NCI-H82 treated with DMSO at 0.1 percent for 48 hours (cell line): ENCODE results near the gene MC1R.
A peak's percentile ranks its signal among the peaks of the same experiment; 100 is the strongest.
"Not testable (repeated sequence)": the region's sequence is repeated elsewhere in the genome, so short reads cannot be mapped to it uniquely, and the experiment has no call there.

ENCODE experiments used
- DNase-seq: peaks from one replicate; lab custom pipeline; 2025; ENCODE audit not compliant: unreplicated experiment; lab: John Stamatoyannopoulos, UW

The MC1R gene

GRCh38 chr16:89913408-89914387 lies 5.0 kb upstream of the MC1R start:
- DNase-seq = no peak

- DNase-seq = not testable (repeated sequence)
These were observed 3.9 kb upstream of the MC1R start for GRCh38 chr16:89914642-89915285.

- no peak for DNase-seq
These were observed 3.1 kb upstream of the MC1R start for GRCh38 chr16:89915303-89916232.

- peak; percentile 57 for DNase-seq
These were observed 749 bp upstream of the MC1R start for GRCh38 chr16:89917773-89918452.

GRCh38 chr16:89919535-89920406 lies 1.1 kb downstream of the MC1R start:
- no peak for DNase-seq

- DNase-seq = no peak
These were observed 2.1 kb downstream of the MC1R start for GRCh38 chr16:89920723-89921122.

- no peak for DNase-seq
These were observed 2.6 kb downstream of the MC1R start for GRCh38 chr16:89921131-89921701.

GRCh38 chr16:89921702-89922476 lies 3.2 kb downstream of the MC1R start:
- DNase-seq = no peak

- DNase-seq = no peak
These were observed 3.8 kb downstream of the MC1R start for GRCh38 chr16:89922477-89922883.

- peak; percentile 40 for DNase-seq
These were observed 4.4 kb downstream of the MC1R start, which contains the start of gene TUBB3 for GRCh38 chr16:89922884-89923639. TSS of gene TUBB3 (plus strand) at chr16:89923342. CDS start at chr16:89923402, 60 bp downstream.

- DNase-seq = no peak
These were observed 5.1 kb downstream of the MC1R start for GRCh38 chr16:89923640-89924296.

GRCh38 chr16:89924297-89924924 lies 5.7 kb downstream of the MC1R start:
- peak; percentile 63 for DNase-seq

GRCh38 chr16:89924925-89925307 lies 6.3 kb downstream of the MC1R start:
- DNase-seq = no peak

- DNase-seq = no peak
These were observed 7.0 kb downstream of the MC1R start for GRCh38 chr16:89925596-89926079.

- no peak for DNase-seq
These were observed 12.7 kb downstream of the MC1R start for GRCh38 chr16:89931305-89931896.

GRCh38 chr16:89931964-89932363 lies 13.3 kb downstream of the MC1R start:
- no peak for DNase-seq
